ENCODE data around the gene HAAO.

DNA sequence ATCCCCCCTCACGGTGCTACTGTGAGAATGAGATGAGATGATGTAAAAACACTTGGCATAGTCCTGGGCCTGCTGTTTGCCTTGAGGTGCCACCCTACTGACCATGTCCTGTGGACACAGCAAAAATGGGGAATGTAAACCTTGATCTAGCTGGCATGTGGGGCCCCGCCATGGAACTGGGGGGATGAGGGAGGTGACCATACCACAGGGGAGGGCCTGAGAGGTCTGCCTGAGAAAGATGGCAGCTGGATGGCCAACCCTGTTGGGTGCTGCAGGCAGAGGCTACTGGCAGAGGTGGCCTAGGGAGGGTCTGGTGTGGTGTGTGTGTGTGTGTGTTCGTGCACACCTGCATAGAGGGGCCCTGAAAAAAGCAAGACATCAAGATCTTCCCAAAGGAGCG is 777 bp downstream of the HAAO start:
- TF ChIP-seq, protein P1, sequence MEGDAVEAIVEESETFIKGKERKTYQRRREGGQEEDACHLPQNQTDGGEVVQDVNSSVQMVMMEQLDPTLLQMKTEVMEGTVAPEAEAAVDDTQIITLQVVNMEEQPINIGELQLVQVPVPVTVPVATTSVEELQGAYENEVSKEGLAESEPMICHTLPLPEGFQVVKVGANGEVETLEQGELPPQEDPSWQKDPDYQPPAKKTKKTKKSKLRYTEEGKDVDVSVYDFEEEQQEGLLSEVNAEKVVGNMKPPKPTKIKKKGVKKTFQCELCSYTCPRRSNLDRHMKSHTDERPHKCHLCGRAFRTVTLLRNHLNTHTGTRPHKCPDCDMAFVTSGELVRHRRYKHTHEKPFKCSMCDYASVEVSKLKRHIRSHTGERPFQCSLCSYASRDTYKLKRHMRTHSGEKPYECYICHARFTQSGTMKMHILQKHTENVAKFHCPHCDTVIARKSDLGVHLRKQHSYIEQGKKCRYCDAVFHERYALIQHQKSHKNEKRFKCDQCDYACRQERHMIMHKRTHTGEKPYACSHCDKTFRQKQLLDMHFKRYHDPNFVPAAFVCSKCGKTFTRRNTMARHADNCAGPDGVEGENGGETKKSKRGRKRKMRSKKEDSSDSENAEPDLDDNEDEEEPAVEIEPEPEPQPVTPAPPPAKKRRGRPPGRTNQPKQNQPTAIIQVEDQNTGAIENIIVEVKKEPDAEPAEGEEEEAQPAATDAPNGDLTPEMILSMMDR (IDR thresholded peaks at IDR 0.05; ENCODE audit: low read depth, low read length, poor library complexity, severe bottlenecking) = no peak
- TF ChIP-seq EZH2phosphoT487 (IDR thresholded peaks at IDR 0.05; ENCODE audit: borderline replicate concordance, low read length) = no peak
